ENCODE results near the gene TMEM79.

TMEM79 gene, protein sequence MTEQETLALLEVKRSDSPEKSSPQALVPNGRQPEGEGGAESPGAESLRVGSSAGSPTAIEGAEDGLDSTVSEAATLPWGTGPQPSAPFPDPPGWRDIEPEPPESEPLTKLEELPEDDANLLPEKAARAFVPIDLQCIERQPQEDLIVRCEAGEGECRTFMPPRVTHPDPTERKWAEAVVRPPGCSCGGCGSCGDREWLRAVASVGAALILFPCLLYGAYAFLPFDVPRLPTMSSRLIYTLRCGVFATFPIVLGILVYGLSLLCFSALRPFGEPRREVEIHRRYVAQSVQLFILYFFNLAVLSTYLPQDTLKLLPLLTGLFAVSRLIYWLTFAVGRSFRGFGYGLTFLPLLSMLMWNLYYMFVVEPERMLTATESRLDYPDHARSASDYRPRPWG

DNA sequence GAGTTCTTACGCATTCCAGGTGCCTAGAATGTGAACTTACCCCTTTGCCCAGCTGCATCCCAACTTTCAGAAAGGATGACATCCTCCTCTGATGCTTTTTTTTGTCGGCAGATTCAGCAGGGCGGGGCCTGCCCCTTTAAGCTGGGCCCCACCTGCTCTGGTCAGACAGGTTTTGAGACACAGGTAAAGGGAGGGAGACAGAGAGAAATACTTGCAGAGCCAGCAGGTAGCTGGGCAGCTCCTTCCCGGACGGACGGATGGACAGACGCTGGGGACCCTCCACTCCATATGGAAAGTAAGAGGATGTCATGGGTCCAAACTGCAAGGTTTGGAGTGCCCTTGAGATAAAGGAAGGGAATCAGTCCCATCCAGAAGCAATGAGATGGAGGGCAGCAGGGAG lies at the start of gene TMEM79:
Gene TMEM79 (plus strand): TSS at position 214 of the 400 bp plus-strand sequence. CDS start 902 bp downstream, outside the sequence.
- no peak for DNase-seq

DNA sequence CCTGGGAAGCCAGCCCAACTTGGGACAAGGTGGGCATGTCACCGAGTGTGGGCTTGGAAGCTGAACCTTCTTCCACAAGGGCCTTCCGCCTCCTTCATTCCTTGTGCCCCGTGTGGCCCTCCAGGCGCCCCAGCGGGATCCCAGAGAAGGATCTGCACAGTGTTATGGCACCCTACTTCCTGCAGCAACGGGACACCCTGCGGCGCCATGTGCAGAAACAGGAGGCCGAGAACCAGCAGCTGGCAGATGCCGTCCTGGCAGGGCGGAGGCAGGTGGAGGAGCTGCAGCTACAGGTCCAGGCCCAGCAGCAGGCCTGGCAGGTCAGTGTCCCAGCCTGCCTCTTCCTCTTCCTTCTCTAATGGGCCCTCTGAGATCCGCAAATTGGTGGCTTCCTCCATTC lies 48.0 kb upstream of the TMEM79 start:
- DNase-seq: no peak

DNA sequence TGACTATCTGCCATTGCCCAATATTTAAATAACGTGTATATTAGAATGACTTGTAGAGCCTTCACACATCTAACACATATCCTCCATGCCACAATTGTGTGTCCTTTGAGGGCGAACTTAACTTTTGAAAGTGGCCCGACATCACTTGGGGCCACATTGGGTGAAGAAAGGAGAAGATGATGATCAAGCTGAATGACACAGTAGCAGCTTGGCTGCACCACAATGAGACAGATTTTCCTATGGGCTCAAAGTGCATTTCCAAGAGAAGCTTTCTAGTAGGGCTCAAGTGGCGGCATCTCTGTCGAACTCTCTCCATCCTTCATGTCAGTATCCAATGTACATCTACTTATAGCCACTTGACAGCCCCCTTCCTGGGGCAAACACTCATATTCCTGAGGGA lies 45.9 kb upstream of the TMEM79 start:
- no peak for DNase-seq

DNA sequence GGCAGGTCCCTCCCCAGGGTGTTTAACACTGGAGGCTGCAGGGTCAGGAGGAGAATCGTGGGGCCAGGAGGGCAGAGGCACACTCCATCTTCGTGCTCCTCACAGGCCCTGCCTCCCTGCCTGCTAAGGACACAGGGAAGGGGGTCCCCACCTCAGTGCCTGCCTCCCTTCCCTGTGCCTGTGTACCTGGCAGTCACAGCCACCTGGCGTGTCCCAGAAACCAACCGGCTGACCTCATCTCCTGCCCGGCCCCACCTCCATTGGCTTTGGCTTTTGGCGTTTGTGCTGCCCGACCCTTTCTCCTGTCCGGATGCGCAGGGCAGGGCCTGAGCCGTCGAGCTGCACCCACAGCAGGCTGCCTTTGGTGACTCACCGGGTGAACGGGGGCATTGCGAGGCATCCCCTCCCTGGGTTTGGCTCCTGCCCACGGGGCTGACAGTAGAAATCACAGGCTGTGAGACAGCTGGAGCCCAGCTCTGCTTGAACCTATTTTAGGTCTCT lies 42.8 kb upstream of the TMEM79 start:
- DNase-seq: peak in 2 of 51 donors; percentile 9 to 33

DNA sequence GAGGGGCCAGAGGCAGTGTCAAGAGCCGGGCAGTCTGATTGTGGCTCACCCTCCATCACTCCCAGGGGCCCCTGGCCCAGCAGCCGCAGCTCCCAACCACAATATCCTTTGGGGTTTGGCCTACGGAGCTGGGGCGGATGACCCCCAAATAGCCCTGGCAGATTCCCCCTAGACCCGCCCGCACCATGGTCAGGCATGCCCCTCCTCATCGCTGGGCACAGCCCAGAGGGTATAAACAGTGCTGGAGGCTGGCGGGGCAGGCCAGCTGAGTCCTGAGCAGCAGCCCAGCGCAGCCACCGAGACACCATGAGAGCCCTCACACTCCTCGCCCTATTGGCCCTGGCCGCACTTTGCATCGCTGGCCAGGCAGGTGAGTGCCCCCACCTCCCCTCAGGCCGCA lies 42.2 kb upstream of the TMEM79 start, which contains the start of gene BGLAP:
Gene BGLAP (plus strand): TSS at position 259 of the 400 bp plus-strand sequence. CDS start 48 bp downstream, at position 307.
- DNase-seq: no peak

DNA sequence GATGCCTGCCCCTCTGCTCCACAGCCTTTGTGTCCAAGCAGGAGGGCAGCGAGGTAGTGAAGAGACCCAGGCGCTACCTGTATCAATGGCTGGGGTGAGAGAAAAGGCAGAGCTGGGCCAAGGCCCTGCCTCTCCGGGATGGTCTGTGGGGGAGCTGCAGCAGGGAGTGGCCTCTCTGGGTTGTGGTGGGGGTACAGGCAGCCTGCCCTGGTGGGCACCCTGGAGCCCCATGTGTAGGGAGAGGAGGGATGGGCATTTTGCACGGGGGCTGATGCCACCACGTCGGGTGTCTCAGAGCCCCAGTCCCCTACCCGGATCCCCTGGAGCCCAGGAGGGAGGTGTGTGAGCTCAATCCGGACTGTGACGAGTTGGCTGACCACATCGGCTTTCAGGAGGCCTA lies 41.4 kb upstream of the TMEM79 start:
- DNase-seq: peak in 4 of 51 donors; percentile 19 to 45 (median 34)

DNA sequence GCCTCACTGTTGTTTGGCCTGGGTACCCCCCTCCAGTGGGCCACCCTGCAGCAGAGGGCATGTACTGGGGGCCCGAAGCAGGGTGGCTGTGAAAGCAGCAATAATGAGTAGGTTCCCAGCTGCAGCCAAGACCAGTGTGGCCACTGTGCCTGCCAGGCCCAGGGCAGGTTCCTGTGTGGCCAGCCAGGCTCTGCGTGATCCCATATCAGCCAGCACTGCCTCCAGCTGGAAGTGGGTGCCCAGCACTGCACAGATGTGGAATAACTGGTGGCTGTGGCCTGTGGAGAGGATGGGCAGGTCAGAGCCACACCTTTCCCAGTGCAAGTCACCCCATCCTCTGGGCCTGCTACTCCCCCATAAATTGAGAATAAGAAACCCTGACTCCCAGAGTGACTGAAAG lies 40.0 kb upstream of the TMEM79 start:
- DNase-seq: no peak

DNA sequence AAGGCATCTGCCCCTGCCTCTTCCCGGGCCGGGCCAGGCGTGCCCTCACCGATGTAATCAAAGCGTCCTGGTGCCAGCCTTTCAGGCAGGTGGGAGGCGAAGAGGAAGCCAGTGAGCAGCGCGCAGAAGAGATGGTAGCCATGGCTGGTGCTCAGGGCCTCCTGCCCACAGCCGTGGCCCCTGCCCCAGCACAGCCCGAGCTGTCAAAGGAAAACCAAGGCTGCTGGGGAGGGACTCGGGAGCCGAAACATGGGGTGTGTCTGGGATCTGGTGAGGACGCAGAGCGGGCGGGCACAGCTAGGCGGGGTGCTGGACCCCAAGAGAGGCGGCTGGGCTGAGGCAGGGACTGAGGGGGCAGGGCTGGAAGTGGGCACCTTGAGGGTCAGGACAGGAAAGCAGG lies 39.4 kb upstream of the TMEM79 start:
- no peak for DNase-seq

DNA sequence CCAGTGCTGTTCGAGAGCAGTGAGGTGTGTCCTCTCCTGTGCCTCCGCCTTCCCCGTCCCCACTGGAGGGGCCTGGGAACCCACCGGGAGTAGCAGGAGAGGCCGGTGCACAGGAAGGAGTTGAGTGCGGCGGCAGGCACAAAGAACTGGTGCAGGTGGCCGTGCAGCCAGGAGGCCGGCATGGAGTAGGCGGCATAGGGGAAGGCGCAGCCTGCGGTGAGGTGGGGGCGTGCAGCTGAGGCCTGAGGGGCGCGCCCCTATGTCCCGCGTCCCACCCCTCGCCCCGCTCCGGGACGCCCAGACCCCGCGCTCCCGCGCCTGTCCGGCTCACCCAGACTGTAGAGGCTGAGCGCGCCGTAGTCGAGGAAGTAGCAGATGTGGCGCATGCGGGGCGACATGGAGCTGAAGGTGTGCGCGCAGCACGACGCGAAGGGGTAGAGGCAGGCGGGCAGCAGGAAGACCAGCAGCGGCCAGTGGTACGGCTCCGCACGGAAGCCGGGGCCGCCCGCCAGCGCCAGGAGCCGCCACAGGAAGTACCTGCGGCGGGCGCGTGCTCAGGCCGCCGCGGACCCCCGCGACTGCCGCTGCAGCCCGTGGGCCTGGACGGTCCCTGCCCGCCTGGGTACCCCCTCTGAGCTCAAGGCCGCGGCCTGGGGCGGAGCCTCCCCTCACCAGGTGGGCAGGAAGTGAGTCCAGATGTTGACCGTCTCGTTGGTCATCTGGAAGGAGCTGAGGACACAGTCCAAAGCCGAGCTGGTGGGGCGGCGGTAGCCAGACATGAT lies 38.5 kb upstream of the TMEM79 start:
- peak in 5 of 51 donors; percentile 6 to 36 (median 17) for DNase-seq

DNA sequence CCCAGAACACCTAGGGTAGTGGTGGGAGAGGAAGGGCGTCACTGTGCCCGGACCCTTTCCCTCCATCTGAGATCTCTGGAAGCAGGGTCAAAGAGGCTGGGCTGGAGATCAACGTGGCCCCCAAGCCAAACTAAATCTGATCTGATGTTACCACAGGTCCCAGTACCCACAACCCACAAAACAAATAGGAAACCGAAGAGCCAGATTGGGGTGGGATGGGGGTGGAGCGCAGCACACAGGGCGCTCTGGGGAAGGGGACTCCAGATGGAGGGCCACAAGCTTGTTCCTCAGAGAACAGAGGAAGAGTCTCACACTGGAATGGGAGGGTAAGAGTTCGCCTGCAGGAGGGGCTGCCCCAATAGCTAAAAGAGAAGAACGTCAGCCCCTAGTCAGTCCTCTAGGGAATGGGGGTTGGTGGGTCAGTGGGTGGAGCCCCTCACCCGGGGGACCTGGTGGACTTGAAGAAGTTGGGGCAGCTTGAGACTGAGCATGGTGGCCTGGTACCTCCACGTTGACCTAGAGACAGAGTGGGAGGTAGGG lies 37.8 kb upstream of the TMEM79 start:
- no peak for DNase-seq

DNA sequence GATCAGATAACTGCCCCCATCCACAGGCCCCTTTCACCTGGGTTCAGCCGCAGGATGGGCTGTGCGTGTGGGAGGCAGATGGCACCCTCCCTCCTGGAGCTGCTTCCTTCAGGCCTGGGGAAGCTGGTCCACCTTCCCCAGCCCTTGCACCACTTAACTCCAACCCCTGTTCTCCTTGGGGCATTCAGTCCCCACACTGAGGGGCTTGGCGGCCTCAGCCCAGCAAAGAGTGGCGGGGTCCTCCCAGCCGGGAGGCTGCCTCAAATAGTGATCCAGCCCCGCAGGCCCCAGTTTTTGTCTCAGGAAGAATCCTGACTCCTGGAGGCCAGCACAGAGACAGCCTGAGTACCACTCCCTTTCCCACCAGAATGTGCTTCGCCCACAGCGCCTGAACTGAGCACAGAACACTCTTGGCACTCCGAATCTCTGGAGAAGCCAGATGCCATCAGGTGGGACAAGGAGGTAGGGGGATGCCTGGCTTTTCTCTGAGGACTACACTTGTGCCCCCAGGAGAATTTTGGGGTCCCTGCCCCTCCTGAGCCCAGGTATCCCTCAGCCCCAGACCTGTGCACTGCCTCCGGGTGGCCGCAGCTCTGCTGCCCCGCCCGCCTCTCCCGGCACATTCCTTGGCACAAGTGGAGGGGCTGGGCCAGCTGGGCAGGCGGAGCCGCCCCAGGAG lies 37.2 kb upstream of the TMEM79 start:
- peak in 15 of 51 donors; percentile 23 to 58 (median 46) for DNase-seq

DNA sequence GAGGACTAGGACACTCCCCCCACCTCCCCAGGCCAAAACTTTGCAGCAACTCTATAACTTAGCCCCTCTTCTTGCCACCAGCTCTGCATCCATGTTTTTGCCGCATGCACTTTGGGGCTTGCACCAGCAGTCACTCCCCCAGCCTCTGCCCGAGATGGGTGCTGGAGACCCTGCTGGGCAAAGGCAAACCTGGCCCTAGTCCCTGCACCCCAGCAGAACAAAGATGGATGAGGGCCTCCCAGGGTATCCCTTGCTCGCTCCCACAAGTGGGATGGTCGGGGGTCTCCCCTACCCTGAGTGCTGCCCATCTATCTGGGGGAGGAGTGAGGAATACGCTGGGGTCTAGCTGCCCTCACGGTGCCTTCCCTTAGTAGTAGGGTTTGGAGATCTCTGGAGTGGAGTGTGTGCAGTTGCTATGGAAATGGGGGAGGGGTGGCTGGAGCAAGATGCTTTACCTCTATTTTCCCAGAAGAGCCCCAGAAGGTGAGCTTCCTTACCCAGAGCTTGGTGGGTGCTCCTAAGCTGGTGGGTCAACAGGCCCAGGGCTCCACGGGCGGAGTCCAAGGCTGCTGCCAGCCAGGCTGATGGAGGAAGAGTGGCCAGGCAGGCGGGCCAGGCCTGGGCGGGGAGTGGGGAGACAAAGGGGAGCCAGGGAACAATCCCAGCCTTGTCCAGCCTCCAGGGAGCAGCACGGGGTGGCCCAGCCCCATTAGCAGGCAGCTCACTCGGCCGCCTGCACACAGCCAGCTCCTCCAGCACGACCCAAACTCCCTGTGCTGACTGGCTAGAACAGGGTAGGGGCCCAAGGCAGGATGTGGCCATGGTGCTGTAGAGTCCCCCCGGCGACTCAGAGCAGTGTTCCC lies 36.4 kb upstream of the TMEM79 start, which contains the start of gene PAQR6:
Gene PAQR6 (minus strand): TSS at position 597 of the 863 bp plus-strand sequence. CDS start 1,325 bp downstream, outside the sequence.
- DNase-seq: peak in 50 of 51 donors; percentile 35 to 98 (median 89)

DNA sequence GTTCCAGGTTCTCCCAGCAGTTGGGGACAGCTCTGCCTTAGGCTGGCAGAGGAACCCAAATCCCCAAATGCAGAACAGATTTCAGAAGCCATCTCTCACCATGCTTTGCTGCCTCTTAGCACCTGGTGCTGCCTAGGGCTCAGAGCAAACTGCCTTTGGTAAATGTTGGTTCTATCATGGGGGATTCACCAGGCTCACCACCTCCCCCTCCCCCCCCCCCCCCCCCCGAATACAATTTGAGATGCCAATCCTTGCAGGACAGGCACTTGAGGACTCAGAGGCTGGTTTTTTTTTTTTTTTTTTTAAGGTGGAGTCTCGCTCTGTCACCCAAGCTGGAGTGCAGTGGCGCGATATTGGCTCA lies 35.8 kb upstream of the TMEM79 start:
- no peak for DNase-seq

DNA sequence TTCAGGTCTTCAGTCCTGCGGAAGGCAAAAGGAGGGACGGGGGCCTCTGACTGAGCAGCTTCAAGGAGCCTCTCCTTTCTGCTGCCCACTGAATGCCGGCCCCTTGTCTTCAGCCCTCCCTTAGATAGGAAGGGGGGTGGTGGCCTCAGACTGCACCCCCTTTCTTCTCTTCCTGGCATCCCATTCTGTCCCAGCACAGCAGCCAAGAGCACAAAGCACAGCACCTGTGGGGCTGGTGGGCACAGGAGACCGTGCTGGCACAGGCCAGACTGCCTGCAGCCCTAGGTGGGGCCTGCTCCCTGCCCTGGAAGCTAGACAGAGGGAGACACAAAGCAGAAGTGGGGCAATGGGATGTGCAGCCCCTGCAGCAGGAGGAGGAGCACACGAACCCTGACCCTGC lies 34.5 kb upstream of the TMEM79 start:
- peak in 1 of 51 donors; percentile 37 for DNase-seq

DNA sequence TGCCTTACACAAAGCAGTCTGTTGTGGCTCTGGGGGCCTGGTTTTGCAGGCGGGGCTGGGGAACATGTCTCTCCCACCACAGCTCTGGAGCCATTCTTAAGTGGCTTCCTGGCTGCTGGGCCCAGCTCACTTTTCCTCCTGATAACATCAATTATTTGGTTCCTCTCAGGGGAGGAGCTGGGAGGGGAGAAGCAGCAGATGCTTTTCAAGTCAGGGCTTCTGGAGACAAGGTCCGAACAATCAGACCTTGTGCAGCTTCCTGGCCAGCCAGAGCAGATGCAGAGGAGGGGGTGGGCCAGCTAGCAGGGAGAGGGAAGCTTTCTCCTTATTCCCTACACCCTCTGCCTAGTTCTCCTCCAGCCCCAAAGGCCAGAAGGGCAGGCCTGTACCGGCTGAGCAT lies 32.6 kb upstream of the TMEM79 start:
- peak in 8 of 51 donors; percentile 13 to 43 (median 29) for DNase-seq

DNA sequence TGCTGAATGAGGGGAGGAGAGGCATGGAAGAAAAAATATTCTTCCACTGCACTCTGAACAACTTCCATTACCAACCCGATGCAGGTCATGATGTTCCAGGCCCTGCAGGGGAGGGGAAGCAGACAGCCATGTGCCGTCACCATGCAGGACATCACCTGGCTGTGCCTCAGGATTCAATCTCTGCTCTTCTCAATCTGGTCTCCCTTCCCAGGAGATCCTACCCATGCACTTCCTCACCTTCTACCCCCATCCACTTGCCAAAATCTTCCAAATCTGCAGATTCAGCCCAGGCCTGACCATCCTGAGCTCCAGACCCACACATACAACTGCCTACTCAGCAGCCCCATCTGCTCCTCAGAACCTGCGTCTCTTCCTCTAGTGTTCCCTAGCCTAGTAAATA lies 30.5 kb upstream of the TMEM79 start:
- DNase-seq: no peak

DNA sequence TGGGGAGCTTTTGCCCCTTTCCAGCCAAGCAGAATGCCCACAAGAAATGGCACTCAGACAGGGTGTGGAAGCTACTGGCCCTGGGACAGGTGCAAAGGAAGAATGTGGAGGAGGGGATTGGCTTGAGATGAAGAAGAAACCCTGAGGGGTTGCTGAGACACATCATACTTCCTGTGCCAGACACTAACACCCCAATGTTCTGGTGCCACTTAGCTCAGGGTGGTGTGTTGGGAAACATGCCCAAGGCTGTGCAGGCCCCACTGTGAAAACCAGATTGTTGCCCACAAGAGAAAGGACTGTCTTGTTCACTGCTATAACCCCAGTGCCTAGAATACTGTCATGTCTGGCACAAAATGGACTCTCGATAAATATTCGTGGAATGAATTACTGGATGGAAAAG lies 26.4 kb upstream of the TMEM79 start:
- DNase-seq: peak in 5 of 51 donors; percentile 9 to 20 (median 10)

DNA sequence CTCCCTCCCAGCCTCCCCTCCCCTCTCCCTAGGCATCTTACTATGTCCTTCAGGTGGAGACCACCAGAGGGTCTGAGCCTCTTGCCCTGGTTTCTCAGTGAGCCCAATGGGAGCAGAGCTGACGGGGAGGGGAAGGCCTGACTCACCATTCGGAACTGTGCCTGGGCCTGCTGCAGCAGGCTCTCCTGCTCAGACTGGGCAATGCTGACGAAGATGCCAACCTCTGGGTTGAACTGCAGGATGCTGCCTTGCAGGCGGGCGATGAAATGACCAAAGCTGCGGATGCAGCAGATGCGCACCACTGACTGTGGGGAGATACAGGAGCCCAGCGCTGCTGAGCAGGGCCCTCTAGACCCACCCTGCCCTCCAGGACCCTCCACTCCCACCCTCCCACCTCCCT lies 25.3 kb upstream of the TMEM79 start:
- DNase-seq: no peak

DNA sequence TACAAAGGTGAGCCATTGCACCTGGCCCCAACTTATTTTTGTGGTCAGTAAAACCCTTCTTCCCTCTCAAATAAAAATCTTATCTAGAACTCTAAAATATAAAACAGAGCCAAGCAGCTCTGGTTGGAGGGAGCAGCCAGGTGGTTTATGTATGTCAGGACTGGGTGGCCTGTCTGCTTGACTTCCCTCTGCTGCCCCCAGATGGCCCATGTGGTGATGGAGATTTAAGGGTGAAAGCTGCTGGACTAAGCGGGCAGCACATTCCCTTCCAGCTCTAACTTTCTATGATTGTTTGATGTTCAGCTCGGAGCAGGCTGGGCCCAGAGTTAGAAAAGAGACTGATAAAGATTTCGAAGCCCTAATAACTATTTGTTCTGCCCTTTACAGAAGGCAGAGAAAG lies 24.3 kb upstream of the TMEM79 start:
- DNase-seq: peak in 24 of 51 donors; percentile 27 to 73 (median 50)

DNA sequence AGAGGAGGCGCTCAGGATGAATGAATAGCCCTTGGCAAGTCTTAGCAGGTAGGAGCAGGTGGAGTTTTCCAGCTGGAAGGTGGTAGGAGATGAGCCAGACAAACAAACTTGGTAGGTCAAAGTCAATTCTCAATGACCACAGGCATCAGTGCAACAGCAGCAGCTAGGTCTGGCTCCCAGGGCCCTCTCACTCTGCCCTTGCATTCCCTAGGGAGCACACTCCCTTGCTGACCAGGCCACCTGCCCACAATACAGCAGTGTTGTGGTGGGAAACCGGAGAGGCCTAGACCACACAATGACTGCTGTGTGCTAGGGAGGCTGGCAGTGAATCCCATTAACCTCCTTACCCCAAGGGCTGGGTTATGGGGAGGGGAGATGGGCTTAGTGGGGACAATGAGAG lies 23.2 kb upstream of the TMEM79 start:
- DNase-seq: peak in 19 of 51 donors; percentile 25 to 72 (median 53)
